GM12878 (cell line): Measurements from ENCODE around the gene SMIM7. TPM values are rescaled to one million over a fixed set of nuclear protein-coding genes. Genes with fewer than 3 reads are reported as not detected.

Experiments
- ASH2L ChIP-seq: fragments of 300-600, 200-600 bp; sonication (generic); IDR thresholded peaks from 2 replicates; pipeline ENCODE4 v1.6.1; 2017; ENCODE audit warnings: low read depth, mild to moderate bottlenecking, borderline replicate concordance
- CEBPB ChIP-seq, 2 experiments: fragments of 150-350 bp in 1 of 2; IDR thresholded peaks; 2 replicates each; pipeline ENCODE4 v1.6.1; 2012 to 2014; ENCODE audit warnings: low read depth in 2 of 2, low read length in 2 of 2, borderline replicate concordance in 1 of 2, inconsistent platforms in 1 of 2
- EZH2 ChIP-seq: IDR thresholded peaks from 2 replicates; pipeline ENCODE4 v1.6.1; 2012; ENCODE audit warnings: low read depth, mild to moderate bottlenecking, control low read depth, inconsistent platforms, low read length, borderline replicate concordance; ENCODE audit not compliant: control insufficient read depth
- MTA2 ChIP-seq: fragments of 450-650 bp; IDR thresholded peaks from 2 replicates; pipeline ENCODE4 v1.6.1; 2016; ENCODE audit warnings: low read depth, mild to moderate bottlenecking, moderate library complexity
- MYB ChIP-seq: fragments of 150-350 bp; IDR thresholded peaks from 2 replicates; pipeline ENCODE4 v1.6.1; 2014; ENCODE audit warnings: mild to moderate bottlenecking, low read depth, low read length, borderline replicate concordance
- MYC ChIP-seq: IDR thresholded peaks from 2 replicates; pipeline ENCODE4 v1.6.1; 2011; ENCODE audit warnings: mild to moderate bottlenecking, low read length, moderate library complexity, inconsistent platforms; ENCODE audit not compliant: insufficient read depth, insufficient replicate concordance, insufficient read length, severe bottlenecking
- NR2C2 ChIP-seq: IDR thresholded peaks from 2 replicates; pipeline ENCODE4 v1.6.1; 2011; ENCODE audit warnings: borderline replicate concordance, low read depth; ENCODE audit not compliant: control insufficient read depth, insufficient read length
- RB1 ChIP-seq: fragments of 450-650 bp; formaldehyde crosslinking; IDR thresholded peaks from 2 replicates; pipeline ENCODE4 v1.6.1; 2017; ENCODE audit warnings: mild to moderate bottlenecking, borderline replicate concordance
- SMAD1 ChIP-seq: fragments of 450-650 bp; IDR thresholded peaks from 2 replicates; pipeline ENCODE4 v1.6.1; 2018; ENCODE audit warnings: mild to moderate bottlenecking, low read depth; ENCODE audit not compliant: partially characterized antibody
- ZSCAN29 ChIP-seq: fragments of 450-650 bp; IDR thresholded peaks from 2 replicates; pipeline ENCODE4 v1.6.1; 2017; ENCODE audit warnings: mild to moderate bottlenecking, moderate library complexity
- polyA plus RNA-seq, 11 experiments: library from polyadenylated mRNA; depleted of rRNA in 4 of 11; unstranded in 6 of 11; stranded (reverse) in 5 of 11; fragments of >200 nt; fragmentation: Nextera tagmentation in 4 of 11; fragmentation: Illumina TruSeq in 1 of 11; extraction: Ambion mirVana in 4 of 11; extraction: Trizol in 1 of 11; gene quantifications; 1 replicate in 1 of 11; 2 replicates in 10 of 11; pipeline versions ENCODE4 v1.2.1 to v1.2.3, GENCODE V29; 2011 to 2016; ENCODE audit warnings: inconsistent platforms in 2 of 11, missing spikeins in 2 of 11, low read depth in 1 of 11
- total RNA-seq, 4 experiments: library from RNA; depleted of rRNA in 3 of 4; stranded (reverse); fragments of >200 nt in 3 of 4; fragmentation: Illumina TruSeq in 1 of 4; extraction: Trizol in 1 of 4; gene quantifications; 2 replicates each; pipeline versions ENCODE4 v1.2.1 to v1.2.3, GENCODE V29; 2013 to 2021
- TF ChIP-seq, protein P1 (sequence below): IDR thresholded peaks from 2 replicates; pipeline ENCODE4 v1.6.1; 2012; ENCODE audit warnings: low read depth, low read length, improper control_type of control experiment
- TF ChIP-seq, protein P2 (sequence below): fragments of 450-650 bp; IDR thresholded peaks from 2 replicates; pipeline ENCODE4 v1.6.1; 2016; ENCODE audit warnings: mild to moderate bottlenecking
- TF ChIP-seq, protein P3 (sequence below): fragments of 450-650 bp; IDR thresholded peaks from 2 replicates; pipeline ENCODE4 v1.6.1; 2017; ENCODE audit warnings: mild to moderate bottlenecking
- TF ChIP-seq, protein P4 (sequence below), 3 experiments: IDR thresholded peaks in 2 of 3; conservative IDR thresholded peaks in 1 of 3; 2 replicates each; pipeline ENCODE4 v1.5.1; 2011; ENCODE audit warnings: low read depth in 3 of 3, low read length in 3 of 3, mild to moderate bottlenecking in 3 of 3, control low read depth in 2 of 3, moderate library complexity in 2 of 3, inconsistent platforms in 1 of 3, mixed read lengths in 1 of 3; ENCODE audit not compliant: control insufficient read depth in 2 of 3, insufficient read depth in 1 of 3; ENCODE audit errors: extremely low read depth in 1 of 3
- TF ChIP-seq, protein P5 (sequence below): IDR thresholded peaks from 2 replicates; pipeline ENCODE4 v1.6.1; 2012; ENCODE audit warnings: improper control_type of control experiment, low read depth, low read length; ENCODE audit not compliant: insufficient replicate concordance

The SMIM7 gene
- total and polyA plus RNA-seq, 10 of the 15 experiments (the other 5 are each of a cell fraction or from before 2014, with no cell fraction given): 45.7 to 170 (median 70.8) TPM

DNA sequence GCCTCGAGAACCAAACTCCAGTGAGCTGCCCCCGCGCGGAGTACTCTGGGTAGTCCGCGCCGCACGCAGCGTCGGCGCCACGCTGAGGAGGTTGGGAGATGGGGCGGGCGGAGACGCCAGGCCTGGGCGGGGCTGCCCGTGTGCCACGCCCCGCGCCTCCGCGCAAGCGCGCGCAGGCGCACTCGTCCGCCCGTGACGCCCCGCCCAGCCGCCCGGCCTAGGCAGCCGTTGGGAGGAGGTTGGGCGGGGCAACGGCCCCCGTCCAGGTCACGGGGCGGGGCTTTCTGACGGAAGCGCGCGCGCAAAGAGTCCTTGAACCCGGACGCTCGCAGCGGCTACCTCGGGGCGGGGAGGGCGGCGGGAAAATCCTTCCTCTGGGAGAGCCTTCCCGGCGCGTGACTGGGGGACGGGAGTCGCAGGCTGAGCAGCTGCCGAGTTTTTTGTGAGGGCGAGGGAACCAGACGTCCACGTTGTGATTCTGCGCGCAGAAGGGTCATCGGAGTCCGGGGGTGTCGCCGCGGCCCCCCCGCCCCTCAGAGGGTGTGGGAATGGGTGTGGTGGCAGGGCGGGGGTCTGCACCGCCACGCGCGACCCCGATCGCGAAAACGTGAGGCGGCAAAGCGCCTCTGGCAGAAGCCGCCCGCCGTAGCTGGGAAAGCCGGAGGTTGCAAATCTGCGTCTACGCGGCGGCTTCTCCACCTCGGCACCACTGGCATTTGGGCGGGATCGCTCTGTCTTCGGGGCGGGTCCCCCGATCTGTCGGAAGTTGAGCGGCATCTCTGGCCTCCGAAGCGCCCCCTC, 31.6 kb downstream of the SMIM7 start, which contains the start of gene MED26 (continued):
- TF ChIP-seq CEBPB (IDR thresholded peaks at IDR 0.05; ENCODE audit: borderline replicate concordance in 1 of 2, low read depth in 2 of 2, low read length in 2 of 2): no peak
- no peak for TF ChIP-seq MYC
- TF ChIP-seq, protein P1, sequence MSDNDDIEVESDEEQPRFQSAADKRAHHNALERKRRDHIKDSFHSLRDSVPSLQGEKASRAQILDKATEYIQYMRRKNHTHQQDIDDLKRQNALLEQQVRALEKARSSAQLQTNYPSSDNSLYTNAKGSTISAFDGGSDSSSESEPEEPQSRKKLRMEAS: peak; percentile 36; the same call in 1 of the 2 replicates
- no peak; the same call in 1 of the 2 replicates for TF ChIP-seq MYB
- TF ChIP-seq, protein P2, sequence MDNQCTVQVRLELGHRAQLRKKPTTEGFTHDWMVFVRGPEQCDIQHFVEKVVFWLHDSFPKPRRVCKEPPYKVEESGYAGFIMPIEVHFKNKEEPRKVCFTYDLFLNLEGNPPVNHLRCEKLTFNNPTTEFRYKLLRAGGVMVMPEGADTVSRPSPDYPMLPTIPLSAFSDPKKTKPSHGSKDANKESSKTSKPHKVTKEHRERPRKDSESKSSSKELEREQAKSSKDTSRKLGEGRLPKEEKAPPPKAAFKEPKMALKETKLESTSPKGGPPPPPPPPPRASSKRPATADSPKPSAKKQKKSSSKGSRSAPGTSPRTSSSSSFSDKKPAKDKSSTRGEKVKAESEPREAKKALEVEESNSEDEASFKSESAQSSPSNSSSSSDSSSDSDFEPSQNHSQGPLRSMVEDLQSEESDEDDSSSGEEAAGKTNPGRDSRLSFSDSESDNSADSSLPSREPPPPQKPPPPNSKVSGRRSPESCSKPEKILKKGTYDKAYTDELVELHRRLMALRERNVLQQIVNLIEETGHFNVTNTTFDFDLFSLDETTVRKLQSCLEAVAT: peak; percentile 48; the same call in 1 of the 2 replicates
- TF ChIP-seq, protein P3, sequence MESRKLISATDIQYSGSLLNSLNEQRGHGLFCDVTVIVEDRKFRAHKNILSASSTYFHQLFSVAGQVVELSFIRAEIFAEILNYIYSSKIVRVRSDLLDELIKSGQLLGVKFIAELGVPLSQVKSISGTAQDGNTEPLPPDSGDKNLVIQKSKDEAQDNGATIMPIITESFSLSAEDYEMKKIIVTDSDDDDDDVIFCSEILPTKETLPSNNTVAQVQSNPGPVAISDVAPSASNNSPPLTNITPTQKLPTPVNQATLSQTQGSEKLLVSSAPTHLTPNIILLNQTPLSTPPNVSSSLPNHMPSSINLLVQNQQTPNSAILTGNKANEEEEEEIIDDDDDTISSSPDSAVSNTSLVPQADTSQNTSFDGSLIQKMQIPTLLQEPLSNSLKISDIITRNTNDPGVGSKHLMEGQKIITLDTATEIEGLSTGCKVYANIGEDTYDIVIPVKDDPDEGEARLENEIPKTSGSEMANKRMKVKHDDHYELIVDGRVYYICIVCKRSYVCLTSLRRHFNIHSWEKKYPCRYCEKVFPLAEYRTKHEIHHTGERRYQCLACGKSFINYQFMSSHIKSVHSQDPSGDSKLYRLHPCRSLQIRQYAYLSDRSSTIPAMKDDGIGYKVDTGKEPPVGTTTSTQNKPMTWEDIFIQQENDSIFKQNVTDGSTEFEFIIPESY: no peak
- peak; percentile 96 for TF ChIP-seq ZSCAN29
- TF ChIP-seq, protein P4, sequence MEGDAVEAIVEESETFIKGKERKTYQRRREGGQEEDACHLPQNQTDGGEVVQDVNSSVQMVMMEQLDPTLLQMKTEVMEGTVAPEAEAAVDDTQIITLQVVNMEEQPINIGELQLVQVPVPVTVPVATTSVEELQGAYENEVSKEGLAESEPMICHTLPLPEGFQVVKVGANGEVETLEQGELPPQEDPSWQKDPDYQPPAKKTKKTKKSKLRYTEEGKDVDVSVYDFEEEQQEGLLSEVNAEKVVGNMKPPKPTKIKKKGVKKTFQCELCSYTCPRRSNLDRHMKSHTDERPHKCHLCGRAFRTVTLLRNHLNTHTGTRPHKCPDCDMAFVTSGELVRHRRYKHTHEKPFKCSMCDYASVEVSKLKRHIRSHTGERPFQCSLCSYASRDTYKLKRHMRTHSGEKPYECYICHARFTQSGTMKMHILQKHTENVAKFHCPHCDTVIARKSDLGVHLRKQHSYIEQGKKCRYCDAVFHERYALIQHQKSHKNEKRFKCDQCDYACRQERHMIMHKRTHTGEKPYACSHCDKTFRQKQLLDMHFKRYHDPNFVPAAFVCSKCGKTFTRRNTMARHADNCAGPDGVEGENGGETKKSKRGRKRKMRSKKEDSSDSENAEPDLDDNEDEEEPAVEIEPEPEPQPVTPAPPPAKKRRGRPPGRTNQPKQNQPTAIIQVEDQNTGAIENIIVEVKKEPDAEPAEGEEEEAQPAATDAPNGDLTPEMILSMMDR (IDR thresholded peaks at IDR 0.05 in 2 of 3, conservative IDR thresholded peaks at IDR 0.05 in 1 of 3; ENCODE audit: control insufficient read depth in 2 of 3, extremely low read depth in 1 of 3, insufficient read depth in 1 of 3, low read depth in 3 of 3, low read length in 3 of 3): 0 out of 6 replicates have a peak, but pooled peaks of 1 of the 3 experiments have one; percentile 3
- TF ChIP-seq, protein P5, sequence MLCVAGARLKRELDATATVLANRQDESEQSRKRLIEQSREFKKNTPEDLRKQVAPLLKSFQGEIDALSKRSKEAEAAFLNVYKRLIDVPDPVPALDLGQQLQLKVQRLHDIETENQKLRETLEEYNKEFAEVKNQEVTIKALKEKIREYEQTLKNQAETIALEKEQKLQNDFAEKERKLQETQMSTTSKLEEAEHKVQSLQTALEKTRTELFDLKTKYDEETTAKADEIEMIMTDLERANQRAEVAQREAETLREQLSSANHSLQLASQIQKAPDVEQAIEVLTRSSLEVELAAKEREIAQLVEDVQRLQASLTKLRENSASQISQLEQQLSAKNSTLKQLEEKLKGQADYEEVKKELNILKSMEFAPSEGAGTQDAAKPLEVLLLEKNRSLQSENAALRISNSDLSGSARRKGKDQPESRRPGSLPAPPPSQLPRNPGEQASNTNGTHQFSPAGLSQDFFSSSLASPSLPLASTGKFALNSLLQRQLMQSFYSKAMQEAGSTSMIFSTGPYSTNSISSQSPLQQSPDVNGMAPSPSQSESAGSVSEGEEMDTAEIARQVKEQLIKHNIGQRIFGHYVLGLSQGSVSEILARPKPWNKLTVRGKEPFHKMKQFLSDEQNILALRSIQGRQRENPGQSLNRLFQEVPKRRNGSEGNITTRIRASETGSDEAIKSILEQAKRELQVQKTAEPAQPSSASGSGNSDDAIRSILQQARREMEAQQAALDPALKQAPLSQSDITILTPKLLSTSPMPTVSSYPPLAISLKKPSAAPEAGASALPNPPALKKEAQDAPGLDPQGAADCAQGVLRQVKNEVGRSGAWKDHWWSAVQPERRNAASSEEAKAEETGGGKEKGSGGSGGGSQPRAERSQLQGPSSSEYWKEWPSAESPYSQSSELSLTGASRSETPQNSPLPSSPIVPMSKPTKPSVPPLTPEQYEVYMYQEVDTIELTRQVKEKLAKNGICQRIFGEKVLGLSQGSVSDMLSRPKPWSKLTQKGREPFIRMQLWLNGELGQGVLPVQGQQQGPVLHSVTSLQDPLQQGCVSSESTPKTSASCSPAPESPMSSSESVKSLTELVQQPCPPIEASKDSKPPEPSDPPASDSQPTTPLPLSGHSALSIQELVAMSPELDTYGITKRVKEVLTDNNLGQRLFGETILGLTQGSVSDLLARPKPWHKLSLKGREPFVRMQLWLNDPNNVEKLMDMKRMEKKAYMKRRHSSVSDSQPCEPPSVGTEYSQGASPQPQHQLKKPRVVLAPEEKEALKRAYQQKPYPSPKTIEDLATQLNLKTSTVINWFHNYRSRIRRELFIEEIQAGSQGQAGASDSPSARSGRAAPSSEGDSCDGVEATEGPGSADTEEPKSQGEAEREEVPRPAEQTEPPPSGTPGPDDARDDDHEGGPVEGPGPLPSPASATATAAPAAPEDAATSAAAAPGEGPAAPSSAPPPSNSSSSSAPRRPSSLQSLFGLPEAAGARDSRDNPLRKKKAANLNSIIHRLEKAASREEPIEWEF: no peak
- no peak for TF ChIP-seq EZH2
- TF ChIP-seq MTA2: no peak
- TF ChIP-seq RB1: peak; percentile 94
- TF ChIP-seq SMAD1: no peak
- no peak for TF ChIP-seq ASH2L
- no peak for TF ChIP-seq NR2C2
